Body of pancreas (tissue), 4 donors: ENCODE results near the gene PTPRM.

ENCODE experiments used
- CTCF ChIP-seq, 7 experiments: fragments of 450-650 bp in 4 of 7; fragments of 200-600 bp in 3 of 7; sonication (generic) in 3 of 7; IDR thresholded peaks; one replicate each; pipeline ENCODE4 v1.5.1; 2016 to 2019; ENCODE audit warnings: antibody characterized with exemption in 7 of 7
- POLR2A ChIP-seq, 3 donors: fragments of 450-650 bp; IDR thresholded peaks; one replicate each; pipeline ENCODE4 v1.6.1; 2016; ENCODE audit warnings: antibody characterized with exemption in 3 of 3, mild to moderate bottlenecking in 2 of 3

- TF ChIP-seq CTCF (IDR thresholded peaks at IDR 0.05), result no peak
- no peak for TF ChIP-seq POLR2A (IDR thresholded peaks at IDR 0.05)
These were observed 75.3 kb downstream of the PTPRM start for GRCh38 chr18:7642331-7642890.
